ENCODE data around the gene ZNF462. TPM values are rescaled to one million over a fixed set of nuclear protein-coding genes. Genes with fewer than 3 reads are reported as not detected.

Gene ZNF462
- total RNA-seq, 1 experiment from 2014 or later = 164 TPM

DNA sequence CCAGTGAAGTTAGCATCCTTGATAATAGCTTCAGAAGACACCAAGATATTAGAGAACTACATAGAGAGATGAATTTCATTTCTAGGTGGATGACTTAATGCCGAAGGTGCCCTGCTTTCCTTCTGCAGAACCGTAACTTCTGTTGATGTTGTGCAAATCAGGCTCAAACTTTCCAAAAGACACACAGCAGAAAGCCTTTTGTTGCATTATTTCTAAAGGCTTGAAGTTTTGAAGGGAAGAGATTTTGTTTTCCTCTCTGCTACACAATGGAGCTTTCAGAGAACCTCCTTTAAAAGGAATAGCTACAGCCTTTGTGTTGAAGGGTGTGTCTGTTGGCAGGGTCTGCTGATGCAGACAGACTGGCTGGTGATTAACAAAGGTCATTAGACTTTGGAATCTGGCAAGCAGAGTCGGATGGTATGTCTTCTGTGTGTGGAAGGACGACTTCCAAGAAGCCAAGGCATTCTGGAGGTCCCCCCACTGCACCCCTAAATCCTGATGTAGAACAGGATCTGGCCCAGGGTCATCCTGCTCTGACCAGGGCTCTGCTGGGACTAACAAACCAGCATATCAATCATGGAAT is 57.8 kb downstream of the ZNF462 start:
- peak overlapping the region; percentile 24 to 86 (median 69); a peak in 6 of 7 replicates for H3K27ac Mint-ChIP-seq
- H3K23me2 ChIP-seq (ENCODE audit: insufficient read length, low read depth, low read length, poor library complexity, severe bottlenecking) = no peaks in the 10 kb centered on the region
- H3K9me3 ChIP-seq (ENCODE audit: control insufficient read depth, low read depth, low read length) = no peaks in the 10 kb centered on the region
- no peak overlapping the region for H3K56ac ChIP-seq (ENCODE audit: insufficient read length, low read depth, low read length)
- no CpG with 5 or more reads among the region's 4 CpGs for WGBS (ENCODE audit: extremely low coverage, insufficient read length, low lambda C conversion rate)
- no peaks in the 10 kb centered on the region for H3K27me3 Mint-ChIP-seq (ENCODE audit: low read depth)
- peaks cover 51 to 84% (median 57%) of the 10 kb centered on the region in 3 experiments for H3K36me3 Mint-ChIP-seq (ENCODE audit: insufficient read depth in 1 of 3, low read depth in 3 of 3)
- peaks cover 44 to 49% of the 10 kb centered on the region in 2 experiments for H3K4me1 Mint-ChIP-seq
- no peak overlapping the region for H3K23ac ChIP-seq (ENCODE audit: insufficient read length, low read depth, low read length)
- no peak for DNase-seq
- no peak overlapping the region for H2BK15ac ChIP-seq (ENCODE audit: low read depth, low read length)
- no peak overlapping the region for H2AFZ ChIP-seq (ENCODE audit: low read length)
- H3T11ph ChIP-seq (ENCODE audit: low read length) = no peak overlapping the region
- H2BK20ac ChIP-seq (ENCODE audit: low read depth, low read length, poor library complexity, severe bottlenecking) = no peak overlapping the region
- no peak overlapping the region for H2BK12ac ChIP-seq (ENCODE audit: insufficient read length, low read depth, low read length)
- H3K4ac ChIP-seq (ENCODE audit: low read depth, low read length) = no peak overlapping the region
- H3K18ac ChIP-seq (ENCODE audit: insufficient read length, low read depth, low read length) = no peak overlapping the region
- H3K9me3 Mint-ChIP-seq = no peaks in the 10 kb centered on the region
- TF ChIP-seq, protein P1, sequence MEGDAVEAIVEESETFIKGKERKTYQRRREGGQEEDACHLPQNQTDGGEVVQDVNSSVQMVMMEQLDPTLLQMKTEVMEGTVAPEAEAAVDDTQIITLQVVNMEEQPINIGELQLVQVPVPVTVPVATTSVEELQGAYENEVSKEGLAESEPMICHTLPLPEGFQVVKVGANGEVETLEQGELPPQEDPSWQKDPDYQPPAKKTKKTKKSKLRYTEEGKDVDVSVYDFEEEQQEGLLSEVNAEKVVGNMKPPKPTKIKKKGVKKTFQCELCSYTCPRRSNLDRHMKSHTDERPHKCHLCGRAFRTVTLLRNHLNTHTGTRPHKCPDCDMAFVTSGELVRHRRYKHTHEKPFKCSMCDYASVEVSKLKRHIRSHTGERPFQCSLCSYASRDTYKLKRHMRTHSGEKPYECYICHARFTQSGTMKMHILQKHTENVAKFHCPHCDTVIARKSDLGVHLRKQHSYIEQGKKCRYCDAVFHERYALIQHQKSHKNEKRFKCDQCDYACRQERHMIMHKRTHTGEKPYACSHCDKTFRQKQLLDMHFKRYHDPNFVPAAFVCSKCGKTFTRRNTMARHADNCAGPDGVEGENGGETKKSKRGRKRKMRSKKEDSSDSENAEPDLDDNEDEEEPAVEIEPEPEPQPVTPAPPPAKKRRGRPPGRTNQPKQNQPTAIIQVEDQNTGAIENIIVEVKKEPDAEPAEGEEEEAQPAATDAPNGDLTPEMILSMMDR (conservative IDR thresholded peaks at IDR 0.05) = no peak
- no peaks in the 10 kb centered on the region for H4K20me1 ChIP-seq (ENCODE audit: control insufficient read depth, insufficient read depth, insufficient read length)
- H3K4me3 Mint-ChIP-seq = no peak overlapping the region
- peaks cover 10% of the 10 kb centered on the region; the same call in 1 of the 2 replicates for H3K79me2 ChIP-seq (ENCODE audit: insufficient read depth, low read length)
- no peak overlapping the region for H2BK5ac ChIP-seq (ENCODE audit: insufficient read length, low read length)
- H3K4me2 ChIP-seq (ENCODE audit: insufficient read depth, insufficient read length, low read length) = no peak overlapping the region
- no peak overlapping the region for H3K14ac ChIP-seq (ENCODE audit: insufficient read depth, low read length)
- H3K27ac ChIP-seq (ENCODE audit: insufficient read length, low read depth, low read length) = no peak overlapping the region
- no peak overlapping the region for H4K91ac ChIP-seq (ENCODE audit: insufficient read length, low read depth, low read length)
- no peak overlapping the region for H2AK5ac ChIP-seq (ENCODE audit: insufficient read length, low read length)
- H4K5ac ChIP-seq (ENCODE audit: insufficient read length, low read depth, low read length) = no peak overlapping the region
- H2BK120ac ChIP-seq (ENCODE audit: low read depth, low read length, poor library complexity, severe bottlenecking) = no peak overlapping the region
- peaks cover 3% of the 10 kb centered on the region for H3K79me1 ChIP-seq (ENCODE audit: insufficient read depth, low read depth, low read length, poor library complexity, severe bottlenecking)
- no peaks in the 10 kb centered on the region for H3K27me3 ChIP-seq (ENCODE audit: insufficient read depth, low read length)
- peaks cover 8% of the 10 kb centered on the region; the same call in 1 of the 2 replicates for H3K4me1 ChIP-seq (ENCODE audit: insufficient read depth, low read length)
- no peak overlapping the region for H4K8ac ChIP-seq (replicated peaks; ENCODE audit: insufficient read length, low read depth, low read length)
- H3K9ac ChIP-seq (ENCODE audit: extremely low read depth, insufficient read length, low read length) = peak overlapping the region; percentile 15
